IMR-90 (cell line): ENCODE results near the gene ZNF385D.

Experiments used
- BHLHE40 ChIP-seq: fragments of 150-350 bp; IDR thresholded peaks from 2 replicates; pipeline ENCODE4 v1.6.1; 2016; ENCODE audit warnings: mild to moderate bottlenecking, low read depth, low read length
- POLR2A ChIP-seq: IDR thresholded peaks from 2 replicates; pipeline ENCODE4 v1.6.1; 2012; ENCODE audit warnings: mild to moderate bottlenecking, low read depth, low read length

DNA sequence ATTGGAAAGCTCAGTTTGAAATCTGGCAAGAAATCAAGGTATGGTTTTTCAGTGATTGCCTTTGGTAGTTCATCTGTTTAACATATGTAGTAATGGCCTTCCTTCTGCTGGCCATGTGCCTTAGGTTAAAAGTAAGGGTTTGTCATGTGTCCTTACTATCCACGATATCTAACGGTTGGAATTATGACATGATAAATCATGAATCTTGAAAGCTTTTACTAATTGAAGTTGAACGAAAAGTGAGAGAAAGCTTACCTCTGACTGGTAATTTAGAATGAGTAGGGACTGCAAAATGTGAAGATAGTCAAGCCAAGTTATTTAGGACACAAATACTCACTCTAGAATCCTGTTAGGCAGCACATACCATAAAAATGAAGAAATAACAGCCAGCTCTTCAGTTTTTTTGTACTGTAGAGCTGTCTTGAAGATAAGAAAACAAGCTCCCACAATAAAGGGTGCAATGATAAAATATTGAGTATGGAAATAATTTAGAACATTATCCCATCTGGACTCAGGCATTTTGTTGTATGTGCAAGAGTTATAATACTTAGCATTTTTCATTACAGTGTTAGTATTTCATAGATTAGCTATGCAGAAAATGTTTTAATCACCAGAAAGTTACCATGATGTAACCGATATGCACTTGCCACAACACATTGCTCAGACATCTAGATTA is 303.4 kb downstream of the ZNF385D start:
- TF ChIP-seq POLR2A (no peak), BHLHE40 (no peak)
